Osteoblast (primary cell): Measurements from ENCODE around the gene ALMS1. TPM values are rescaled to one million over a fixed set of nuclear protein-coding genes. Genes with fewer than 3 reads are reported as not detected.
"Not testable (repeated sequence)": the region's sequence is repeated elsewhere in the genome, so short reads cannot be mapped to it uniquely, and the experiment has no call there.

ENCODE experiments used
- DNase-seq: peaks from one replicate; pipeline ENCODE4 v3.0.0; 2011; ENCODE audit warnings: low spot score, mixed read lengths; ENCODE audit not compliant: insufficient read length; ENCODE audit errors: missing footprints
- H2AFZ ChIP-seq: 2 replicates; pipeline ENCODE4 v1.6.0; 2011; ENCODE audit warnings: mild to moderate bottlenecking, low read length
- H3K27ac ChIP-seq: 2 replicates; pipeline ENCODE4 v1.5.1; 2011; ENCODE audit warnings: mild to moderate bottlenecking, low read depth, low read length, moderate library complexity
- H3K27me3 ChIP-seq: 2 replicates; pipeline ENCODE4 v1.6.0; 2012; ENCODE audit warnings: mild to moderate bottlenecking, control low read depth, inconsistent platforms, low read length, moderate library complexity; ENCODE audit not compliant: insufficient read depth
- H3K36me3 ChIP-seq: 2 replicates; pipeline ENCODE4 v1.5.1; 2011; ENCODE audit warnings: mild to moderate bottlenecking, low read length, control low read depth, moderate library complexity; ENCODE audit not compliant: insufficient read depth
- H3K4me1 ChIP-seq: 2 replicates; pipeline ENCODE4 v1.5.1; 2011; ENCODE audit warnings: mild to moderate bottlenecking, low read length, control low read depth, moderate library complexity; ENCODE audit not compliant: insufficient read depth
- H3K4me2 ChIP-seq: 2 replicates; pipeline ENCODE4 v1.6.0; 2011; ENCODE audit warnings: mild to moderate bottlenecking, low read length; ENCODE audit not compliant: insufficient read depth
- H3K4me3 ChIP-seq: fragments of 200-600 bp; sonication (generic); 3 replicates; pipeline ENCODE4 v1.5.1; 2012; ENCODE audit warnings: mild to moderate bottlenecking, low read length, inconsistent platforms; ENCODE audit not compliant: insufficient read depth
- H3K79me2 ChIP-seq: 2 replicates; pipeline ENCODE4 v1.6.0; 2012; ENCODE audit warnings: mild to moderate bottlenecking, low read length, control low read depth, inconsistent platforms; ENCODE audit not compliant: insufficient read depth
- H3K9me3 ChIP-seq: 2 replicates; pipeline ENCODE4 v1.5.1; 2011; ENCODE audit warnings: low read depth, low read length, control low read depth
- H4K20me1 ChIP-seq: 2 replicates; pipeline ENCODE4 v1.6.0; 2012; ENCODE audit warnings: mild to moderate bottlenecking, low read length, control low read depth; ENCODE audit not compliant: insufficient read depth
- CTCF ChIP-seq: IDR thresholded peaks from 2 replicates; pipeline ENCODE4 v1.5.1; 2011; ENCODE audit warnings: mild to moderate bottlenecking, low read depth, low read length, moderate library complexity; ENCODE audit errors: extremely low read depth
- total RNA-seq: library from RNA; depleted of rRNA; stranded (reverse); fragments of >200 nt; gene quantifications from 2 replicates; pipeline ENCODE4 v1.2.3, GENCODE V29; 2012

The ALMS1 gene
- total RNA-seq, 1 donor = 22.1 TPM

GRCh38 chr2:73448856-73449255, 63.2 kb downstream of the ALMS1 start:
- no peak overlapping the region for H3K27ac ChIP-seq
- H3K4me2 ChIP-seq = no peak overlapping the region
- H3K9me3 ChIP-seq = no peaks in the 10 kb centered on the region
- DNase-seq = no peak
- peaks cover 2% of the 10 kb centered on the region for H4K20me1 ChIP-seq
- TF ChIP-seq CTCF = no peak
- no peak overlapping the region for H3K4me3 ChIP-seq
- no peaks in the 10 kb centered on the region for H3K4me1 ChIP-seq
- H3K79me2 ChIP-seq = no peaks in the 10 kb centered on the region
- H3K27me3 ChIP-seq = no peaks in the 10 kb centered on the region
- H3K36me3 ChIP-seq = peaks cover 19% of the 10 kb centered on the region
- H2AFZ ChIP-seq = no peak overlapping the region

GRCh38 chr2:73449404-73449803, 63.8 kb downstream of the ALMS1 start:
- Histone ChIP-seq H2AFZ (no peak overlapping the region), H3K79me2 (no peaks in the 10 kb centered on the region), H3K9me3 (no peaks in the 10 kb centered on the region), H3K36me3 (peaks cover 19% of the 10 kb centered on the region), H3K4me1 (no peaks in the 10 kb centered on the region), H3K4me2 (no peak overlapping the region), H3K4me3 (no peak overlapping the region), H4K20me1 (peaks cover 2% of the 10 kb centered on the region), H3K27me3 (no peaks in the 10 kb centered on the region), H3K27ac (no peak overlapping the region)
- no peak for TF ChIP-seq CTCF
- DNase-seq = no peak

- H3K79me2 ChIP-seq = no peaks in the 10 kb centered on the region
- peaks cover 19% of the 10 kb centered on the region for H3K36me3 ChIP-seq
- H3K4me2 ChIP-seq = no peak overlapping the region
- H2AFZ ChIP-seq = no peak overlapping the region
- no peaks in the 10 kb centered on the region for H3K27me3 ChIP-seq
- no peaks in the 10 kb centered on the region for H3K4me1 ChIP-seq
- TF ChIP-seq CTCF = no peak
- no peaks in the 10 kb centered on the region for H3K9me3 ChIP-seq
- H4K20me1 ChIP-seq = peaks cover 2% of the 10 kb centered on the region
- no peak overlapping the region for H3K27ac ChIP-seq
- no peak for DNase-seq
- H3K4me3 ChIP-seq = no peak overlapping the region
Observed at GRCh38 chr2:73451263-73451972, 65.8 kb downstream of the ALMS1 start.

GRCh38 chr2:73457982-73458381, 72.3 kb downstream of the ALMS1 start:
- Histone ChIP-seq H3K4me3 (no peak overlapping the region), H3K4me1 (no peaks in the 10 kb centered on the region), H3K36me3 (peaks cover 7% of the 10 kb centered on the region), H2AFZ (no peak overlapping the region), H4K20me1 (no peaks in the 10 kb centered on the region), H3K9me3 (no peaks in the 10 kb centered on the region), H3K4me2 (no peak overlapping the region), H3K79me2 (no peaks in the 10 kb centered on the region), H3K27ac (no peak overlapping the region), H3K27me3 (no peaks in the 10 kb centered on the region)
- no peak for DNase-seq
- no peak for TF ChIP-seq CTCF

GRCh38 chr2:73462388-73462787, 76.8 kb downstream of the ALMS1 start:
- H3K9me3 ChIP-seq, H3K27ac ChIP-seq, H3K36me3 ChIP-seq, H3K4me3 ChIP-seq, H3K79me2 ChIP-seq, H3K27me3 ChIP-seq, H2AFZ ChIP-seq, DNase-seq, H4K20me1 ChIP-seq, H3K4me1 ChIP-seq, H3K4me2 ChIP-seq: not testable (repeated sequence)
